SJCRH30 (cell line): ENCODE results near the gene PCCB. TPM values are rescaled to one million over a fixed set of nuclear protein-coding genes. Genes with fewer than 3 reads are reported as not detected.
"Not testable (repeated sequence)": the region's sequence is repeated elsewhere in the genome, so short reads cannot be mapped to it uniquely, and the experiment has no call there.

Experiments used
- DNase-seq, 2 experiments: peaks; one replicate each; pipeline ENCODE4 v3.0.0-alpha.2; 2015 to 2020
- H3K27ac ChIP-seq: fragments of 250-450 bp; sonication (Bioruptor Pico); 2 replicates; pipeline ENCODE4 v1.5.1; 2020; ENCODE audit warnings: mild to moderate bottlenecking, moderate library complexity
- H3K27me3 ChIP-seq: fragments of 250-450 bp; sonication (Bioruptor Pico); 2 replicates; pipeline ENCODE4 v1.5.1; 2020; ENCODE audit warnings: mild to moderate bottlenecking, moderate library complexity
- H3K36me3 ChIP-seq: fragments of 250-450 bp; sonication (Bioruptor Pico); 2 replicates; pipeline ENCODE4 v1.5.1; 2020; ENCODE audit warnings: mild to moderate bottlenecking, moderate library complexity
- H3K4me1 ChIP-seq: fragments of 250-450 bp; sonication (Bioruptor Pico); 2 replicates; pipeline ENCODE4 v1.5.1; 2020; ENCODE audit warnings: mild to moderate bottlenecking, moderate library complexity
- H3K4me3 ChIP-seq: fragments of 250-450 bp; sonication (Bioruptor Pico); 2 replicates; pipeline ENCODE4 v1.5.1; 2020; ENCODE audit warnings: mild to moderate bottlenecking, moderate library complexity
- H3K9me3 ChIP-seq: fragments of 250-450 bp; sonication (Bioruptor Pico); replicated peaks from 2 replicates; pipeline ENCODE4 v1.5.1; 2020; ENCODE audit warnings: mild to moderate bottlenecking, moderate library complexity
- total RNA-seq: library from RNA; depleted of rRNA; stranded (reverse); fragments of >200 nt; shearing (Covaris generic); gene quantifications from 2 replicates; pipeline ENCODE4 v1.2.3, GENCODE V29; 2014; rRNA removed

Gene PCCB
- 40.3 and 43.1 TPM in 2 replicates for total RNA-seq

GRCh38 chr3:136250059-136250902 lies at the start of gene PCCB:
Gene PCCB (plus strand): TSS chr3:136250340. CDS start chr3:136250376, 36 bp downstream.
- H3K4me1 ChIP-seq: peaks cover 2% of the 10 kb centered on the region; the same call in 1 of the 2 replicates
- peak; percentile 96 for DNase-seq
- H3K4me3 ChIP-seq: peak within 1 kb of the TSS; percentile 82
- H3K9me3 ChIP-seq: no peaks in the 10 kb centered on the region
- peak within 1 kb of the TSS; percentile 87 for H3K27ac ChIP-seq
- no peaks in the 10 kb centered on the region for H3K36me3 ChIP-seq
- no peaks in the 10 kb centered on the region for H3K27me3 ChIP-seq

GRCh38 chr3:136207489-136208115 lies 42.5 kb upstream of the PCCB start:
- peak in 1 of 2 experiments; percentile 27 for DNase-seq
- H3K4me1 ChIP-seq: peaks cover 21% of the 10 kb centered on the region
- H3K4me3 ChIP-seq: no peak overlapping the region
- H3K9me3 ChIP-seq: no peaks in the 10 kb centered on the region
- no peaks in the 10 kb centered on the region for H3K36me3 ChIP-seq
- no peaks in the 10 kb centered on the region for H3K27me3 ChIP-seq
- H3K27ac ChIP-seq: no peak overlapping the region; the same call in 1 of the 2 replicates

- H3K4me3 ChIP-seq: no peak overlapping the region
- DNase-seq: peak in 1 of 2 experiments; percentile 13
- H3K4me1 ChIP-seq: peaks cover 21% of the 10 kb centered on the region
- H3K36me3 ChIP-seq: no peaks in the 10 kb centered on the region
- H3K9me3 ChIP-seq: no peaks in the 10 kb centered on the region
- H3K27ac ChIP-seq: peak overlapping the region; percentile 29; the same call in 1 of the 2 replicates
- no peaks in the 10 kb centered on the region for H3K27me3 ChIP-seq
Observed at GRCh38 chr3:136209921-136210320, 40.2 kb upstream of the PCCB start.

- Histone ChIP-seq H3K4me1 (peaks cover 21% of the 10 kb centered on the region), H3K9me3 (no peaks in the 10 kb centered on the region), H3K27me3 (no peaks in the 10 kb centered on the region), H3K36me3 (no peaks in the 10 kb centered on the region), H3K27ac (no peak overlapping the region), H3K4me3 (no peak overlapping the region)
- DNase-seq: no peak
Observed at GRCh38 chr3:136211547-136211946, 38.6 kb upstream of the PCCB start.

GRCh38 chr3:136222746-136223145 lies 27.4 kb upstream of the PCCB start:
- DNase-seq: peak; percentile 45 to 69
- H3K9me3 ChIP-seq, H3K4me1 ChIP-seq, H3K36me3 ChIP-seq, H3K4me3 ChIP-seq, H3K27me3 ChIP-seq: not testable (repeated sequence)
- H3K27ac ChIP-seq: peak overlapping the region; percentile 30

GRCh38 chr3:136232413-136232812 lies 17.7 kb upstream of the PCCB start:
- Histone ChIP-seq H3K27me3 (no peaks in the 10 kb centered on the region), H3K36me3 (no peaks in the 10 kb centered on the region), H3K27ac (no peak overlapping the region), H3K4me1 (no peaks in the 10 kb centered on the region), H3K9me3 (no peaks in the 10 kb centered on the region), H3K4me3 (no peak overlapping the region)
- no peak for DNase-seq

GRCh38 chr3:136235545-136235944 lies 14.6 kb upstream of the PCCB start:
- no peak overlapping the region for H3K27ac ChIP-seq
- H3K4me3 ChIP-seq: no peak overlapping the region
- DNase-seq: no peak
- H3K9me3 ChIP-seq: no peaks in the 10 kb centered on the region
- H3K36me3 ChIP-seq: no peaks in the 10 kb centered on the region
- peaks cover 23% of the 10 kb centered on the region for H3K4me1 ChIP-seq
- H3K27me3 ChIP-seq: no peaks in the 10 kb centered on the region

GRCh38 chr3:136236109-136236508 lies 14.0 kb upstream of the PCCB start:
- Histone ChIP-seq H3K4me3 (no peak overlapping the region), H3K4me1 (peaks cover 27% of the 10 kb centered on the region), H3K9me3 (no peaks in the 10 kb centered on the region), H3K27me3 (no peaks in the 10 kb centered on the region), H3K27ac (no peak overlapping the region), H3K36me3 (no peaks in the 10 kb centered on the region)
- no peak for DNase-seq

GRCh38 chr3:136237103-136237502 lies 13.0 kb upstream of the PCCB start:
- Histone ChIP-seq H3K27ac (no peak overlapping the region), H3K4me3 (no peak overlapping the region), H3K4me1 (peaks cover 27% of the 10 kb centered on the region), H3K27me3 (no peaks in the 10 kb centered on the region), H3K9me3 (no peaks in the 10 kb centered on the region), H3K36me3 (no peaks in the 10 kb centered on the region)
- DNase-seq: no peak

- Histone ChIP-seq H3K9me3 (no peaks in the 10 kb centered on the region), H3K27me3 (no peaks in the 10 kb centered on the region), H3K4me3 (no peak overlapping the region), H3K4me1 (peaks cover 27% of the 10 kb centered on the region), H3K36me3 (no peaks in the 10 kb centered on the region), H3K27ac (no peak overlapping the region)
- DNase-seq: no peak
Observed at GRCh38 chr3:136237961-136238649, 12.0 kb upstream of the PCCB start.

GRCh38 chr3:136239094-136239493 lies 11.0 kb upstream of the PCCB start:
- peaks cover 27% of the 10 kb centered on the region for H3K4me1 ChIP-seq
- H3K27ac ChIP-seq: no peak overlapping the region
- H3K36me3 ChIP-seq: no peaks in the 10 kb centered on the region
- H3K9me3 ChIP-seq: no peaks in the 10 kb centered on the region
- peak; percentile 44 to 71 for DNase-seq
- no peaks in the 10 kb centered on the region for H3K27me3 ChIP-seq
- H3K4me3 ChIP-seq: no peak overlapping the region

GRCh38 chr3:136245691-136246090 lies 4.4 kb upstream of the PCCB start:
- no peaks in the 10 kb centered on the region for H3K9me3 ChIP-seq
- no peak overlapping the region for H3K4me3 ChIP-seq
- H3K27ac ChIP-seq: no peak overlapping the region
- H3K36me3 ChIP-seq: no peaks in the 10 kb centered on the region
- no peaks in the 10 kb centered on the region for H3K27me3 ChIP-seq
- H3K4me1 ChIP-seq: peaks cover 3% of the 10 kb centered on the region
- no peak for DNase-seq

- DNase-seq: no peak
- Histone ChIP-seq H3K27ac (no peak overlapping the region), H3K4me1 (peaks cover 2% of the 10 kb centered on the region; the same call in 1 of the 2 replicates), H3K27me3 (no peaks in the 10 kb centered on the region), H3K4me3 (no peak overlapping the region), H3K36me3 (no peaks in the 10 kb centered on the region), H3K9me3 (no peaks in the 10 kb centered on the region)
Observed at GRCh38 chr3:136247436-136247835, 2.7 kb upstream of the PCCB start.

- no peaks in the 10 kb centered on the region for H3K36me3 ChIP-seq
- no peak for DNase-seq
- H3K27me3 ChIP-seq: no peaks in the 10 kb centered on the region
- no peaks in the 10 kb centered on the region for H3K9me3 ChIP-seq
- H3K4me1 ChIP-seq: peaks cover 2% of the 10 kb centered on the region; the same call in 1 of the 2 replicates
- no peak overlapping the region for H3K4me3 ChIP-seq
- H3K27ac ChIP-seq: no peak overlapping the region
Observed at GRCh38 chr3:136247855-136248590, 2.1 kb upstream of the PCCB start.
